GM23338 (cell line): ENCODE results near the gene STYK1. TPM values are rescaled to one million over a fixed set of nuclear protein-coding genes. Genes with fewer than 3 reads are reported as not detected.

Experiments
- ATAC-seq: fragments of 200-7000 bp; cut with Tn5 transposase; 3 replicates; pipeline ENCODE4 v1.9.1; 2020
- DNase-seq: peaks from one replicate; pipeline ENCODE4 v3.0.0-alpha.2; 2015; ENCODE audit warnings: low spot score
- H2AFZ ChIP-seq: fragments of 200-600 bp; sonication (generic); 2 replicates; pipeline ENCODE4 v1.8.0; 2016; ENCODE audit warnings: antibody characterized with exemption, mild to moderate bottlenecking, moderate library complexity
- H3F3A ChIP-seq: fragments of 200-600 bp; sonication (generic); replicated peaks from 2 replicates; pipeline ENCODE4 v1.8.0; 2017; ENCODE audit warnings: antibody characterized with exemption, mixed run types, low read depth
- H3K27ac ChIP-seq: fragments of 200-600 bp; sonication (generic); 2 replicates; pipeline ENCODE4 v1.6.1; 2016; ENCODE audit warnings: low read depth
- H3K27me3 ChIP-seq: fragments of 200-600 bp; sonication (generic); 2 replicates; pipeline ENCODE4 v1.8.0; 2016; ENCODE audit warnings: mild to moderate bottlenecking, mixed run types, moderate library complexity; ENCODE audit not compliant: insufficient read depth
- H3K36me3 ChIP-seq: fragments of 200-600 bp; sonication (generic); 2 replicates; pipeline ENCODE4 v1.8.0; 2016; ENCODE audit warnings: mild to moderate bottlenecking; ENCODE audit not compliant: insufficient read depth
- H3K4me1 ChIP-seq: fragments of 200-600 bp; sonication (generic); 2 replicates; pipeline ENCODE4 v1.8.0; 2016; ENCODE audit warnings: mild to moderate bottlenecking, moderate library complexity; ENCODE audit not compliant: insufficient read depth
- H3K4me2 ChIP-seq: fragments of 200-600 bp; sonication (generic); 2 replicates; pipeline ENCODE4 v1.7.1; 2017; ENCODE audit warnings: mixed run types
- H3K4me3 ChIP-seq: fragments of 200-600 bp; sonication (generic); 2 replicates; pipeline ENCODE4 v1.6.1; 2016; ENCODE audit warnings: mixed run types
- H3K79me2 ChIP-seq: fragments of 200-600 bp; sonication (generic); replicated peaks from 2 replicates; pipeline ENCODE4 v1.8.0; 2017; ENCODE audit warnings: mild to moderate bottlenecking; ENCODE audit not compliant: insufficient read depth
- H3K9me2 ChIP-seq: fragments of 200-600 bp; sonication (generic); 2 replicates; pipeline ENCODE4 v1.8.0; 2017; ENCODE audit not compliant: insufficient read depth
- H4K20me1 ChIP-seq: fragments of 200-600 bp; sonication (generic); replicated peaks from 2 replicates; pipeline ENCODE4 v1.8.0; 2017; ENCODE audit warnings: mild to moderate bottlenecking; ENCODE audit not compliant: insufficient read depth
- H3K27ac Mint-ChIP-seq: 2 replicates; pipeline ENCODE4 v1.8.0; 2020; ENCODE audit warnings: inconsistent platforms, mild to moderate bottlenecking, moderate library complexity, mixed read lengths
- H3K27me3 Mint-ChIP-seq: 3 replicates; pipeline ENCODE4 v1.8.0; 2022; ENCODE audit warnings: low read depth, mild to moderate bottlenecking, moderate library complexity, mixed read lengths, inconsistent platforms; ENCODE audit not compliant: insufficient read depth, poor library complexity
- H3K36me3 Mint-ChIP-seq: 3 replicates; pipeline ENCODE4 v1.8.0; 2021; ENCODE audit warnings: low read depth, mild to moderate bottlenecking, inconsistent platforms, moderate library complexity, mixed read lengths
- H3K4me1 Mint-ChIP-seq: 3 replicates; pipeline ENCODE4 v1.8.0; 2020; ENCODE audit warnings: mild to moderate bottlenecking, inconsistent platforms, mixed read lengths
- H3K4me3 Mint-ChIP-seq: 3 replicates; pipeline ENCODE4 v1.8.0; 2021; ENCODE audit warnings: moderate library complexity, mild to moderate bottlenecking, inconsistent platforms, mixed read lengths
- H3K9me3 Mint-ChIP-seq: 3 replicates; pipeline ENCODE4 v1.8.0; 2020; ENCODE audit warnings: moderate library complexity, mild to moderate bottlenecking, inconsistent platforms, mixed read lengths
- CREB1 ChIP-seq: fragments of 250-450 bp; sonication (Bioruptor Pico); IDR thresholded peaks from 2 replicates; pipeline ENCODE4 v1.5.0; 2020; ENCODE audit warnings: low read depth, mild to moderate bottlenecking, moderate library complexity
- CTCF ChIP-seq, 2 experiments: fragments of 200-600 bp in 1 of 2; sonication (generic) in 1 of 2; conservative IDR thresholded peaks; 2 replicates each; pipeline versions ENCODE4 v1.5.1 to v1.6.1; 2016 to 2017; ENCODE audit warnings: antibody characterized with exemption in 2 of 2, low read depth in 2 of 2, mild to moderate bottlenecking in 2 of 2, moderate library complexity in 1 of 2
- EZH2 ChIP-seq: fragments of 200-600 bp; sonication (generic); IDR thresholded peaks from one replicate; pipeline ENCODE4 v1.8.0; 2017; ENCODE audit warnings: antibody characterized with exemption, mild to moderate bottlenecking, low read depth; ENCODE audit not compliant: unreplicated experiment
- EZH2phosphoT487 ChIP-seq: fragments of 200-600 bp; sonication (generic); IDR thresholded peaks from one replicate; pipeline ENCODE4 v1.8.1; 2018; ENCODE audit warnings: antibody characterized with exemption; ENCODE audit not compliant: unreplicated experiment
- JUNB ChIP-seq: IDR thresholded peaks from one replicate; pipeline ENCODE4 v1.6.1; 2016; ENCODE audit warnings: antibody characterized with exemption; ENCODE audit not compliant: unreplicated experiment
- NANOG ChIP-seq: IDR thresholded peaks from 2 replicates; pipeline ENCODE4 v1.6.1; 2016; ENCODE audit warnings: antibody characterized with exemption, borderline replicate concordance
- POLR2AphosphoS5 ChIP-seq: IDR thresholded peaks from 2 replicates; pipeline ENCODE4 v1.6.1; 2016; ENCODE audit warnings: antibody characterized with exemption, low read depth
- STAT1 ChIP-seq: IDR thresholded peaks from one replicate; pipeline ENCODE4 v1.6.1; 2016; ENCODE audit warnings: antibody characterized with exemption; ENCODE audit not compliant: unreplicated experiment
- ZNF114 ChIP-seq: fragments of 250-450 bp; sonication (Bioruptor Pico); IDR thresholded peaks from 2 replicates; pipeline ENCODE4 v1.5.0; 2020; ENCODE audit warnings: mild to moderate bottlenecking, moderate library complexity
- ZNF331 ChIP-seq: fragments of 250-450 bp; sonication (Bioruptor Pico); IDR thresholded peaks from 2 replicates; pipeline ENCODE4 v1.5.0; 2020; ENCODE audit warnings: low read depth, mild to moderate bottlenecking, moderate library complexity
- polyA plus RNA-seq: library from polyadenylated mRNA; unstranded; fragments of >200 nt; fragmentation: Nextera tagmentation; extraction: Ambion mirVana; gene quantifications from 2 replicates; pipeline ENCODE4 v1.2.1, GENCODE V29; 2016
- total RNA-seq: library from RNA; depleted of rRNA; stranded (reverse); fragments of >200 nt; shearing (Covaris generic); gene quantifications from 2 replicates; pipeline ENCODE4 v1.2.3, GENCODE V29; 2014
- TF ChIP-seq, protein P1 (sequence below): IDR thresholded peaks from 2 replicates; pipeline ENCODE4 v1.6.1; 2016; ENCODE audit warnings: antibody characterized with exemption
- TF ChIP-seq, protein P2 (sequence below): fragments of 250-450 bp; sonication (Bioruptor Pico); IDR thresholded peaks from 2 replicates; pipeline ENCODE4 v1.5.0; 2020; ENCODE audit warnings: mild to moderate bottlenecking, moderate library complexity
- TF ChIP-seq, protein P3 (sequence below): IDR thresholded peaks from one replicate; pipeline ENCODE4 v1.6.1; 2018; ENCODE audit warnings: antibody characterized with exemption; ENCODE audit not compliant: unreplicated experiment

Gene STYK1
- total and polyA plus RNA-seq, 2 experiments from 2014 or later = 1.2 to 1.8 TPM

GRCh38 chr12:10634427-10634826 lies 39.4 kb downstream of the STYK1 start:
- no peak overlapping the region for H3K27ac ChIP-seq

More at GRCh38 chr12:10634427-10634826, 39.4 kb downstream of the STYK1 start:
- Histone ChIP-seq H4K20me1 (no peaks in the 10 kb centered on the region), H3K9me2 (no peaks in the 10 kb centered on the region), H3K4me3 (no peak overlapping the region), H3F3A (no peaks in the 10 kb centered on the region), H3K79me2 (no peaks in the 10 kb centered on the region), H3K4me1 (peaks cover 9% of the 10 kb centered on the region), H3K4me2 (no peak overlapping the region), H2AFZ (no peak overlapping the region), H3K27me3 (no peaks in the 10 kb centered on the region), H3K36me3 (no peaks in the 10 kb centered on the region)
- Mint-ChIP-seq H3K4me3 (no peak overlapping the region), H3K4me1 (peaks cover 10% of the 10 kb centered on the region; the same call in 2 of the 3 replicates), H3K36me3 (no peaks in the 10 kb centered on the region), H3K9me3 (no peaks in the 10 kb centered on the region), H3K27me3 (peaks cover 2% of the 10 kb centered on the region), H3K27ac (no peak overlapping the region)
- TF ChIP-seq ZNF331 (CRISPR knock-in tag) = no peak
- no peak for TF ChIP-seq ZNF114 (CRISPR knock-in tag)
- TF ChIP-seq, protein P1, sequence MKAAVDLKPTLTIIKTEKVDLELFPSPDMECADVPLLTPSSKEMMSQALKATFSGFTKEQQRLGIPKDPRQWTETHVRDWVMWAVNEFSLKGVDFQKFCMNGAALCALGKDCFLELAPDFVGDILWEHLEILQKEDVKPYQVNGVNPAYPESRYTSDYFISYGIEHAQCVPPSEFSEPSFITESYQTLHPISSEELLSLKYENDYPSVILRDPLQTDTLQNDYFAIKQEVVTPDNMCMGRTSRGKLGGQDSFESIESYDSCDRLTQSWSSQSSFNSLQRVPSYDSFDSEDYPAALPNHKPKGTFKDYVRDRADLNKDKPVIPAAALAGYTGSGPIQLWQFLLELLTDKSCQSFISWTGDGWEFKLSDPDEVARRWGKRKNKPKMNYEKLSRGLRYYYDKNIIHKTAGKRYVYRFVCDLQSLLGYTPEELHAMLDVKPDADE = no peak
- TF ChIP-seq CTCF (conservative IDR thresholded peaks at IDR 0.05; ENCODE audit: low read depth in 2 of 2) = no peak
- TF ChIP-seq, protein P2, sequence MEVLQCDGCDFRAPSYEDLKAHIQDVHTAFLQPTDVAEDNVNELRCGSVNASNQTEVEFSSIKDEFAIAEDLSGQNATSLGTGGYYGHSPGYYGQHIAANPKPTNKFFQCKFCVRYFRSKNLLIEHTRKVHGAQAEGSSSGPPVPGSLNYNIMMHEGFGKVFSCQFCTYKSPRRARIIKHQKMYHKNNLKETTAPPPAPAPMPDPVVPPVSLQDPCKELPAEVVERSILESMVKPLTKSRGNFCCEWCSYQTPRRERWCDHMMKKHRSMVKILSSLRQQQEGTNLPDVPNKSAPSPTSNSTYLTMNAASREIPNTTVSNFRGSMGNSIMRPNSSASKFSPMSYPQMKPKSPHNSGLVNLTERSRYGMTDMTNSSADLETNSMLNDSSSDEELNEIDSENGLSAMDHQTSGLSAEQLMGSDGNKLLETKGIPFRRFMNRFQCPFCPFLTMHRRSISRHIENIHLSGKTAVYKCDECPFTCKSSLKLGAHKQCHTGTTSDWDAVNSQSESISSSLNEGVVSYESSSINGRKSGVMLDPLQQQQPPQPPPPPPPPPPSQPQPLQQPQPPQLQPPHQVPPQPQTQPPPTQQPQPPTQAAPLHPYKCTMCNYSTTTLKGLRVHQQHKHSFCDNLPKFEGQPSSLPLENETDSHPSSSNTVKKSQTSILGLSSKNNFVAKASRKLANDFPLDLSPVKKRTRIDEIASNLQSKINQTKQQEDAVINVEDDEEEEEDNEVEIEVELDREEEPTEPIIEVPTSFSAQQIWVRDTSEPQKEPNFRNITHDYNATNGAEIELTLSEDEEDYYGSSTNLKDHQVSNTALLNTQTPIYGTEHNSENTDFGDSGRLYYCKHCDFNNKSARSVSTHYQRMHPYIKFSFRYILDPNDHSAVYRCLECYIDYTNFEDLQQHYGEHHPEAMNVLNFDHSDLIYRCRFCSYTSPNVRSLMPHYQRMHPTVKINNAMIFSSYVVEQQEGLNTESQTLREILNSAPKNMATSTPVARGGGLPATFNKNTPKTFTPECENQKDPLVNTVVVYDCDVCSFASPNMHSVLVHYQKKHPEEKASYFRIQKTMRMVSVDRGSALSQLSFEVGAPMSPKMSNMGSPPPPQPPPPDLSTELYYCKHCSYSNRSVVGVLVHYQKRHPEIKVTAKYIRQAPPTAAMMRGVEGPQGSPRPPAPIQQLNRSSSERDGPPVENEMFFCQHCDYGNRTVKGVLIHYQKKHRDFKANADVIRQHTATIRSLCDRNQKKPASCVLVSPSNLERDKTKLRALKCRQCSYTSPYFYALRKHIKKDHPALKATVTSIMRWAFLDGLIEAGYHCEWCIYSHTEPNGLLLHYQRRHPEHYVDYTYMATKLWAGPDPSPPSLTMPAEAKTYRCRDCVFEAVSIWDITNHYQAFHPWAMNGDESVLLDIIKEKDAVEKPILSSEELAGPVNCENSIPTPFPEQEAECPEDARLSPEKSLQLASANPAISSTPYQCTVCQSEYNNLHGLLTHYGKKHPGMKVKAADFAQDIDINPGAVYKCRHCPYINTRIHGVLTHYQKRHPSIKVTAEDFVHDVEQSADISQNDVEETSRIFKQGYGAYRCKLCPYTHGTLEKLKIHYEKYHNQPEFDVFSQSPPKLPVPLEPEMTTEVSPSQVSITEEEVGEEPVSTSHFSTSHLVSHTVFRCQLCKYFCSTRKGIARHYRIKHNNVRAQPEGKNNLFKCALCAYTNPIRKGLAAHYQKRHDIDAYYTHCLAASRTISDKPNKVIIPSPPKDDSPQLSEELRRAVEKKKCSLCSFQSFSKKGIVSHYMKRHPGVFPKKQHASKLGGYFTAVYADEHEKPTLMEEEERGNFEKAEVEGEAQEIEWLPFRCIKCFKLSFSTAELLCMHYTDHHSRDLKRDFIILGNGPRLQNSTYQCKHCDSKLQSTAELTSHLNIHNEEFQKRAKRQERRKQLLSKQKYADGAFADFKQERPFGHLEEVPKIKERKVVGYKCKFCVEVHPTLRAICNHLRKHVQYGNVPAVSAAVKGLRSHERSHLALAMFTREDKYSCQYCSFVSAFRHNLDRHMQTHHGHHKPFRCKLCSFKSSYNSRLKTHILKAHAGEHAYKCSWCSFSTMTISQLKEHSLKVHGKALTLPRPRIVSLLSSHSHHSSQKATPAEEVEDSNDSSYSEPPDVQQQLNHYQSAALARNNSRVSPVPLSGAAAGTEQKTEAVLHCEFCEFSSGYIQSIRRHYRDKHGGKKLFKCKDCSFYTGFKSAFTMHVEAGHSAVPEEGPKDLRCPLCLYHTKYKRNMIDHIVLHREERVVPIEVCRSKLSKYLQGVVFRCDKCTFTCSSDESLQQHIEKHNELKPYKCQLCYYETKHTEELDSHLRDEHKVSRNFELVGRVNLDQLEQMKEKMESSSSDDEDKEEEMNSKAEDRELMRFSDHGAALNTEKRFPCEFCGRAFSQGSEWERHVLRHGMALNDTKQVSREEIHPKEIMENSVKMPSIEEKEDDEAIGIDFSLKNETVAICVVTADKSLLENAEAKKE (CRISPR knock-in tag) = no peak
- no peak for TF ChIP-seq CREB1 (CRISPR knock-in tag)
- no peak for TF ChIP-seq POLR2AphosphoS5
- no peak for TF ChIP-seq NANOG
- no peak for TF ChIP-seq JUNB
- no peak for TF ChIP-seq STAT1
- TF ChIP-seq EZH2phosphoT487 = no peak
- TF ChIP-seq, protein P3, sequence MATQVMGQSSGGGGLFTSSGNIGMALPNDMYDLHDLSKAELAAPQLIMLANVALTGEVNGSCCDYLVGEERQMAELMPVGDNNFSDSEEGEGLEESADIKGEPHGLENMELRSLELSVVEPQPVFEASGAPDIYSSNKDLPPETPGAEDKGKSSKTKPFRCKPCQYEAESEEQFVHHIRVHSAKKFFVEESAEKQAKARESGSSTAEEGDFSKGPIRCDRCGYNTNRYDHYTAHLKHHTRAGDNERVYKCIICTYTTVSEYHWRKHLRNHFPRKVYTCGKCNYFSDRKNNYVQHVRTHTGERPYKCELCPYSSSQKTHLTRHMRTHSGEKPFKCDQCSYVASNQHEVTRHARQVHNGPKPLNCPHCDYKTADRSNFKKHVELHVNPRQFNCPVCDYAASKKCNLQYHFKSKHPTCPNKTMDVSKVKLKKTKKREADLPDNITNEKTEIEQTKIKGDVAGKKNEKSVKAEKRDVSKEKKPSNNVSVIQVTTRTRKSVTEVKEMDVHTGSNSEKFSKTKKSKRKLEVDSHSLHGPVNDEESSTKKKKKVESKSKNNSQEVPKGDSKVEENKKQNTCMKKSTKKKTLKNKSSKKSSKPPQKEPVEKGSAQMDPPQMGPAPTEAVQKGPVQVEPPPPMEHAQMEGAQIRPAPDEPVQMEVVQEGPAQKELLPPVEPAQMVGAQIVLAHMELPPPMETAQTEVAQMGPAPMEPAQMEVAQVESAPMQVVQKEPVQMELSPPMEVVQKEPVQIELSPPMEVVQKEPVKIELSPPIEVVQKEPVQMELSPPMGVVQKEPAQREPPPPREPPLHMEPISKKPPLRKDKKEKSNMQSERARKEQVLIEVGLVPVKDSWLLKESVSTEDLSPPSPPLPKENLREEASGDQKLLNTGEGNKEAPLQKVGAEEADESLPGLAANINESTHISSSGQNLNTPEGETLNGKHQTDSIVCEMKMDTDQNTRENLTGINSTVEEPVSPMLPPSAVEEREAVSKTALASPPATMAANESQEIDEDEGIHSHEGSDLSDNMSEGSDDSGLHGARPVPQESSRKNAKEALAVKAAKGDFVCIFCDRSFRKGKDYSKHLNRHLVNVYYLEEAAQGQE = no peak
- TF ChIP-seq EZH2 = no peak
- DNase-seq = no peak
- no peak for ATAC-seq
